Colonic mucosa (tissue), 4 donors: ENCODE data around the gene SCFD2. TPM values are rescaled to one million over a fixed set of nuclear protein-coding genes. Genes with fewer than 3 reads are reported as not detected.

Experiments used
- DNase-seq: peaks from one replicate; pipeline ENCODE4 v3.0.0-alpha.2; 2020
- H3K27ac ChIP-seq: fragments of 200-600 bp; one replicate; pipeline ENCODE4 v1.8.0; 2021
- H3K27me3 ChIP-seq: fragments of 200-600 bp; one replicate; pipeline ENCODE4 v1.8.0; 2021
- H3K36me3 ChIP-seq: fragments of 200-600 bp; one replicate; pipeline ENCODE4 v1.8.0; 2021
- H3K4me1 ChIP-seq: fragments of 200-600 bp; one replicate; pipeline ENCODE4 v1.8.0; 2021; ENCODE audit warnings: mild to moderate bottlenecking
- H3K4me3 ChIP-seq: fragments of 200-600 bp; one replicate; pipeline ENCODE4 v1.8.0; 2021
- H3K9ac ChIP-seq, 2 donors: one replicate each; pipeline ENCODE4 v1.7.0; 2013; ENCODE audit warnings: control low read depth in 2 of 2, low read depth in 2 of 2, low read length in 2 of 2
- H3K9me3 ChIP-seq: fragments of 200-600 bp; one replicate; pipeline ENCODE4 v1.8.0; 2021
- CTCF ChIP-seq: fragments of 200-600 bp; IDR thresholded peaks from one replicate; pipeline ENCODE4 v1.8.0; 2022; ENCODE audit warnings: antibody characterized with exemption, mild to moderate bottlenecking
- intact Hi-C: fragments of 100-400 bp; cut with DNase I; formaldehyde crosslinking; loops from one replicate; pipeline ENCODE4 v1.14.1; 2022
- total RNA-seq, 2 donors: library from RNA; stranded (reverse); fragmentation: NEBNext Ultra II Directional in 1 of 2; extraction: Animal tissue kit (Norgen Biotek cat#: 25700) in 1 of 2; gene quantifications; one replicate each; pipeline ENCODE4 v1.2.1, GENCODE V29; 2021
- donor health status: healthy.
- donor health status: DM: no; HTN: no; CAD: no.
- donor health status: DM: no; HTN: no; CAD: no.

The SCFD2 gene
- total RNA-seq, 2 donors from 2014 or later, result 11.5 to 29.4 TPM

GRCh38 chr4:52979821-52980590 lies 385.9 kb downstream of the SCFD2 start:
- TF ChIP-seq CTCF, result no peak
- DNase-seq, result no peak
- no peaks in the 10 kb centered on the region for H3K4me1 ChIP-seq

GRCh38 chr4:52979020-52979419 lies 386.8 kb downstream of the SCFD2 start:
- intact Hi-C loops, result no loop called here
- H3K4me3 ChIP-seq, result no peak overlapping the region
- H3K9ac ChIP-seq, result no peak overlapping the region
- TF ChIP-seq CTCF, result no peak
- H3K27ac ChIP-seq, result no peak overlapping the region
- no peak for DNase-seq
- no peaks in the 10 kb centered on the region for H3K9me3 ChIP-seq
- no peaks in the 10 kb centered on the region for H3K27me3 ChIP-seq
- H3K4me1 ChIP-seq, result no peaks in the 10 kb centered on the region
- no peaks in the 10 kb centered on the region for H3K36me3 ChIP-seq

More at GRCh38 chr4:52979821-52980590, 385.9 kb downstream of the SCFD2 start:
- intact Hi-C loops, result loop anchor here (10.0 kb wide), 2 partner anchors 195 to 745 kb away; no protein-coding TSS in a partner anchor
- Histone ChIP-seq H3K9me3 (no peaks in the 10 kb centered on the region), H3K9ac (no peak overlapping the region), H3K4me3 (no peak overlapping the region), H3K27me3 (no peaks in the 10 kb centered on the region), H3K36me3 (no peaks in the 10 kb centered on the region), H3K27ac (no peak overlapping the region)

- no peak overlapping the region for H3K4me3 ChIP-seq
- no peak for TF ChIP-seq CTCF
- no peaks in the 10 kb centered on the region for H3K36me3 ChIP-seq
- no peaks in the 10 kb centered on the region for H3K9me3 ChIP-seq
- no peaks in the 10 kb centered on the region for H3K4me1 ChIP-seq
- H3K27me3 ChIP-seq, result no peaks in the 10 kb centered on the region
- no peak for DNase-seq
- no peak overlapping the region for H3K27ac ChIP-seq
- no peak overlapping the region for H3K9ac ChIP-seq
- intact Hi-C loops, result no loop called here
Observed at GRCh38 chr4:52977252-52977651, 388.6 kb downstream of the SCFD2 start.

GRCh38 chr4:52976523-52977230 lies 389.2 kb downstream of the SCFD2 start:
- no peak for TF ChIP-seq CTCF
- Histone ChIP-seq H3K9me3 (no peaks in the 10 kb centered on the region), H3K4me3 (no peak overlapping the region), H3K9ac (no peak overlapping the region), H3K27me3 (no peaks in the 10 kb centered on the region), H3K36me3 (no peaks in the 10 kb centered on the region), H3K27ac (no peak overlapping the region), H3K4me1 (no peaks in the 10 kb centered on the region)
- intact Hi-C loops, result no loop called here
- no peak for DNase-seq

- H3K27ac ChIP-seq, result no peak overlapping the region
- H3K4me3 ChIP-seq, result no peak overlapping the region
- H3K9me3 ChIP-seq, result no peaks in the 10 kb centered on the region
- intact Hi-C loops, result no loop called here
- H3K9ac ChIP-seq, result no peak overlapping the region
- no peaks in the 10 kb centered on the region for H3K27me3 ChIP-seq
- no peak for TF ChIP-seq CTCF
- no peaks in the 10 kb centered on the region for H3K36me3 ChIP-seq
- H3K4me1 ChIP-seq, result no peaks in the 10 kb centered on the region
- no peak for DNase-seq
Observed at GRCh38 chr4:52968691-52969090, 397.2 kb downstream of the SCFD2 start.
